ENCODE results near the gene ZNF112.
A peak's percentile ranks its signal among the peaks of the same experiment; 100 is the strongest.

ZNF112 gene

DNA sequence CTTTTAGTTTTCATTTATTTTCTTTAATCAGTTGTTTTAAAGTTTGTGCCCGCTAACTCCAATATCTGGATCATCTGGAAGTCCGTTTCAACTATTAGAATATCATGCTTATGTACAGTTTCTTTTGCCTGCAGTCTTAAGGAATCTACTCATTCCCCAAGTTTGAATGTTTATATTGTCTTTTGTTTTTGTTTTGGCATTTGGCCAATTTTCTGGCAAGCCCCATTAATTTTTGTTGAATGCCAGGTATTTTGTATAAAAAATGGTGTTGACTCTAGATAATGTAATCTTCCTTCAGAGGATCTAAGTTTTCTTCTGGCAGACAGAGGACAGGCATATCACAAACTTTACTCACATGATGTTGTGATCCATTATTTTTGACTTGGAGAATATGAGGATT lies 40.6 kb downstream of the ZNF112 start:
- Histone ChIP-seq H3K9ac (ENCODE audit: low read length) (no peak overlapping the region), H3K9me3 (ENCODE audit: control insufficient read depth, low read length) (no peaks in the 10 kb centered on the region), H3K27me3 (ENCODE audit: control insufficient read depth, insufficient read depth, low read length) (no peaks in the 10 kb centered on the region), H3K4me3 (ENCODE audit: low read length) (no peak overlapping the region), H3K36me3 (ENCODE audit: control insufficient read depth, insufficient read depth, low read length) (no peaks in the 10 kb centered on the region), H3K4me1 (ENCODE audit: control insufficient read depth, insufficient read depth, low read length) (no peaks in the 10 kb centered on the region)

- Histone ChIP-seq H3K4me3 (ENCODE audit: low read length) (no peak overlapping the region), H3K4me1 (ENCODE audit: control insufficient read depth, insufficient read depth, low read length) (no peaks in the 10 kb centered on the region), H3K27me3 (ENCODE audit: control insufficient read depth, insufficient read depth, low read length) (no peaks in the 10 kb centered on the region), H3K9me3 (ENCODE audit: control insufficient read depth, low read length) (no peaks in the 10 kb centered on the region), H3K9ac (ENCODE audit: low read length) (no peak overlapping the region), H3K36me3 (ENCODE audit: control insufficient read depth, insufficient read depth, low read length) (no peaks in the 10 kb centered on the region)
Observed at GRCh38 chr19:44313231-44313630, 43.2 kb downstream of the ZNF112 start.

DNA sequence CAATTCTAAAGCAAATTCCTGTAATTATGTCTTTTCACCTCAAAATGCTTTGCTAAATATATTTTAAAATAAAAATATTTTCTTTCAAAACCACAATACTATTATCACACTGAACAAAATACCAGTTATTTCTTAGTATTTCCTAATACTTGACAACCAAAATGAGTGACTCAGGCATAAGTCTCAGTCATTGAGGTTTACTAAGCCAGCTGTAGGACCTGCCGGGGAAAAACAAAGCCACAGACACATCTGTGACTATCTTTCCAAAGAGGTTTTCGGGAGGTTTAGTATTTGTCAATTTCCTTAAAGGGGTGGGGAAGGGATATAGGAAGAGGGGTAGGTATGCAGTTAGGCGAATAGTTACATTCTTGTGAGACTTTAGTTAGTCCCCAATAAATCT lies 48.5 kb downstream of the ZNF112 start:
- Histone ChIP-seq H3K27me3 (ENCODE audit: control insufficient read depth, insufficient read depth, low read length) (no peaks in the 10 kb centered on the region), H3K9me3 (ENCODE audit: control insufficient read depth, low read length) (no peaks in the 10 kb centered on the region), H3K4me3 (ENCODE audit: low read length) (no peak overlapping the region), H3K9ac (ENCODE audit: low read length) (no peak overlapping the region), H3K36me3 (ENCODE audit: control insufficient read depth, insufficient read depth, low read length) (no peaks in the 10 kb centered on the region), H3K4me1 (ENCODE audit: control insufficient read depth, insufficient read depth, low read length) (no peaks in the 10 kb centered on the region)

GRCh38 chr19:44306283-44306682 lies 50.2 kb downstream of the ZNF112 start:
- no peaks in the 10 kb centered on the region for H3K4me1 ChIP-seq (ENCODE audit: control insufficient read depth, insufficient read depth, low read length)
- H3K36me3 ChIP-seq (ENCODE audit: control insufficient read depth, insufficient read depth, low read length), result no peaks in the 10 kb centered on the region
- no peak overlapping the region for H3K4me3 ChIP-seq (ENCODE audit: low read length)
- H3K9me3 ChIP-seq (ENCODE audit: control insufficient read depth, low read length), result no peaks in the 10 kb centered on the region
- no peaks in the 10 kb centered on the region for H3K27me3 ChIP-seq (ENCODE audit: control insufficient read depth, insufficient read depth, low read length)
- H3K9ac ChIP-seq (ENCODE audit: low read length), result no peak overlapping the region

DNA sequence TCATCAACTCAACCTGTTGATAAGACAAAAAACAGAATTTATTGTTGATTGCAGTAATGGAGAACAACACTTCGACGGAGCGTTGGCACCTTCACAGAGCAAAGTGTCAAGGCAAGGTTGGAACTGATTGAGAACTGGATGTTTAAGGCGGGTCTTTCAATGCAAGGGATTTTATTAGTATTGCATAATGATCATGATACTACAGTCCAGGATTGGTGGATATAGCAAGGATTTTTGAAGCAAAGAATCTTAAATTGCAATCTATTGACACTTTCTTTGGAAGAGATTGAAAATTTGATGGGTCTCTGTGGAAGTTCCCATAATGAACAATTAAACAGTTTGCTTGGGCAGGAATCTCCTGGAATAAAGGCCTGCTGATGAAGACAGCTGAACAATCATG lies 51.0 kb downstream of the ZNF112 start:
- H3K4me3 ChIP-seq (ENCODE audit: low read length), result no peak overlapping the region
- no peaks in the 10 kb centered on the region for H3K36me3 ChIP-seq (ENCODE audit: control insufficient read depth, insufficient read depth, low read length)
- H3K9me3 ChIP-seq (ENCODE audit: control insufficient read depth, low read length), result no peaks in the 10 kb centered on the region

DNA sequence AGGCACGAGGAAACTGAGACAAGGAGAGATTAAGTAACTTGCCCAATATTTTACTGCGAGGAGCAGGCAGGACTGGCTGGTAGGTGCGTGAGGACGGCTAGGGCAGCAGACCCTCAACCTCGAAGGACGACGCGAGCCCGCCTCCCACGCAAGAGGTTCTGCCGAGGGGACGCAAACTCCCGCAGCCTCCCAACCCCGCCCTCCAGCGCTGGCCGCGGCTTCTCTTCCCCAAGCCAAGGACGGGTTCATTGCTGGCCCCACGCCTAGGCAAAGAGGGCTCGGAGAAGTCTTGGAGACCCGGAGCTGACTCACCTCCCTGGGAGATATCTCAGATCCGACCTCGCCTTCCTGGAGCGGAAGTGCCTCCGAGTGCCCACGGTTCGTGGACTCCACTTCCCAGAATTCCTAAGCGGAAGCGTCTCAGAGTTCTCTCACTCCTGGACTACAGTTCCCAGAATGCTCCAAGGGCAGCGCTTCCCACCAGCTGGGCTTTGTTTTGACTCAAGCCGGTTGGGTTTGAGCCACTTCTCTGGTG lies 51.8 kb downstream of the ZNF112 start, which contains the start of gene ZNF235:
ZNF235 (minus strand) TSS at position 367 of the 535 bp plus-strand sequence. CDS start 1,621 bp downstream, outside the sequence.
- Histone ChIP-seq H3K9me3 (ENCODE audit: control insufficient read depth, low read length) (no peaks in the 10 kb centered on the region), H3K4me1 (ENCODE audit: control insufficient read depth, insufficient read depth, low read length) (no peaks in the 10 kb centered on the region)

More for the DNA sequence above, 51.0 kb downstream of the ZNF112 start:
- no peak overlapping the region for H3K9ac ChIP-seq (ENCODE audit: low read length)
- no peaks in the 10 kb centered on the region for H3K4me1 ChIP-seq (ENCODE audit: control insufficient read depth, insufficient read depth, low read length)
- H3K27me3 ChIP-seq (ENCODE audit: control insufficient read depth, insufficient read depth, low read length), result no peaks in the 10 kb centered on the region

DNA sequence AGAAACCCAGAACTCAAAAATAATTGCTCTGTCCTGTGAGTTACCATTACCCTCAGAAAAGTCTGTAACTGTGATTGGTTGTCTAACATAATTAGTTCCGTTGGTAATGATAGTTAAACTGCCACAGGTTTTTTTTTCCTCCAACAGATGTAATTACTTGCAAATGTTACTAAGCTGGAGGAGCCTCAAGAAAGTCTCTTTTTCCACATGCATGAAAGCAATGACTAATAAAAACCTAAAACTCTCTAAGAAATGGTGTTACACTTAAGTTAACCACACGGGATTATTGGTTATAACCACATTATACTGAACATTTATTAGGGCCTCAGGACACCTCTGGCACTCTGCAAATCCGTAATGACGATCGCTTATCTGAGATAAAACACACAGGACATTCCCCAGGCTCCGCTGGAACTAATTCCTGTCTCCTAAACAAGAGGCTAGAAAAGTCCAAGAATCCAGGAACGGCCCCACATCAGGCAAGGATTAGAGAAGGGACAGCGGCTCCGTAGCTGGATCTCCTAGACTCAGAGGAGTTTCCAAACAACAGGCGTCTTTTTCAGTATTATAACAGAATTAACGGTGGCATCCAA lies 52.4 kb downstream of the ZNF112 start:
- H3K36me3 ChIP-seq (ENCODE audit: control insufficient read depth, insufficient read depth, low read length), result no peaks in the 10 kb centered on the region

More for the DNA sequence above, 51.8 kb downstream of the ZNF112 start, which contains the start of gene ZNF235:
- H3K27me3 ChIP-seq (ENCODE audit: control insufficient read depth, insufficient read depth, low read length), result no peaks in the 10 kb centered on the region
- H3K9ac ChIP-seq (ENCODE audit: low read length), result peak within 1 kb of the TSS; percentile 70
- H3K4me3 ChIP-seq (ENCODE audit: low read length), result peak within 1 kb of the TSS; percentile 91
- H3K36me3 ChIP-seq (ENCODE audit: control insufficient read depth, insufficient read depth, low read length), result no peaks in the 10 kb centered on the region

DNA sequence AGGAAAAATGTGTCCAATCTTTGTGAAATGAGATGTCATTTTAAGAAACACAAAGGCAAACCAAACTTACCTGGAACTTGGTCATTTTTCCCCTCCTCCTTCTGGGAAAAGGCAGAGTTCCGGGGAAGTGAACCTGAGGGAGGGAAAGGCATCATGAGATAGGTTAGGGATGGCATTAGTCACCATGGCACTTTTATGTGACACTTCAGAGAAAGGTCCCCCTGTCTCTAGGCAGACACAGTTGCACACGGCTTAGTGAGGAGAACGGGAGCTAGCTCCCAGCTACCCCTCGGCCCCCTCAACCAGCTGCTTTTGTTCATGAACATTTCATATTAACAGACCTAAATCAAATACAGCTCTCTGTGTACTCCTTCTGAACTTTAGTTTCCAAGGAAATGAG lies 53.2 kb downstream of the ZNF112 start:
- Histone ChIP-seq H3K36me3 (ENCODE audit: control insufficient read depth, insufficient read depth, low read length) (no peaks in the 10 kb centered on the region), H3K4me3 (ENCODE audit: low read length) (no peak overlapping the region), H3K9me3 (ENCODE audit: control insufficient read depth, low read length) (no peaks in the 10 kb centered on the region), H3K4me1 (ENCODE audit: control insufficient read depth, insufficient read depth, low read length) (no peaks in the 10 kb centered on the region), H3K27me3 (ENCODE audit: control insufficient read depth, insufficient read depth, low read length) (no peaks in the 10 kb centered on the region), H3K9ac (ENCODE audit: low read length) (no peak overlapping the region)

More for the DNA sequence above, 52.4 kb downstream of the ZNF112 start:
- Histone ChIP-seq H3K9ac (ENCODE audit: low read length) (peak overlapping the region; percentile 70), H3K27me3 (ENCODE audit: control insufficient read depth, insufficient read depth, low read length) (no peaks in the 10 kb centered on the region), H3K9me3 (ENCODE audit: control insufficient read depth, low read length) (no peaks in the 10 kb centered on the region), H3K4me3 (ENCODE audit: low read length) (peak overlapping the region; percentile 91), H3K4me1 (ENCODE audit: control insufficient read depth, insufficient read depth, low read length) (no peaks in the 10 kb centered on the region)

GRCh38 chr19:44284968-44285367 lies 71.5 kb downstream of the ZNF112 start:
- H3K27me3 ChIP-seq (ENCODE audit: control insufficient read depth, insufficient read depth, low read length), result no peaks in the 10 kb centered on the region
- no peak overlapping the region for H3K9ac ChIP-seq (ENCODE audit: low read length)
- H3K4me1 ChIP-seq (ENCODE audit: control insufficient read depth, insufficient read depth, low read length), result no peaks in the 10 kb centered on the region
- peaks cover 14% of the 10 kb centered on the region for H3K36me3 ChIP-seq (ENCODE audit: control insufficient read depth, insufficient read depth, low read length)
- no peak overlapping the region for H3K4me3 ChIP-seq (ENCODE audit: low read length)
- H3K9me3 ChIP-seq (ENCODE audit: control insufficient read depth, low read length), result peaks cover 12% of the 10 kb centered on the region

DNA sequence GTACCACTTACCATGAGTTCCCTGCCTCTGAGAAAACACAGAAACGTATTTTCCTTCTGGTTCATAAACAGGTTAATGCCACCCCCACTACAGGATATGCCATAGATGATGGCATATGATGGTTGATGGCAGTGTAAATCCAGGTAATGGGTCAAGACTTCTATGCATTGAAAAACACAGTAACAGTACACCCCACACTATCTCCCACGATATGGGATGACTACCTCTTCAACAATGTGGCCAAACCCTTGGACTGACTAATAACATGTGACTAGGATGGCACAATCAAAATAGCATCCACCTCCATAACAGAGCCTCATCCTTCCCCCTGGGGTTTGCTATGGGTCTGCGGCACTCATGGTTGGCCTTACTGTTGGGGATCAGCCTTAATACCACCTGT lies 73.6 kb downstream of the ZNF112 start:
- Histone ChIP-seq H3K27me3 (ENCODE audit: control insufficient read depth, insufficient read depth, low read length) (no peaks in the 10 kb centered on the region), H3K9ac (ENCODE audit: low read length) (no peak overlapping the region), H3K4me3 (ENCODE audit: low read length) (no peak overlapping the region), H3K4me1 (ENCODE audit: control insufficient read depth, insufficient read depth, low read length) (no peaks in the 10 kb centered on the region), H3K9me3 (ENCODE audit: control insufficient read depth, low read length) (peaks cover 6% of the 10 kb centered on the region), H3K36me3 (ENCODE audit: control insufficient read depth, insufficient read depth, low read length) (peaks cover 5% of the 10 kb centered on the region)

DNA sequence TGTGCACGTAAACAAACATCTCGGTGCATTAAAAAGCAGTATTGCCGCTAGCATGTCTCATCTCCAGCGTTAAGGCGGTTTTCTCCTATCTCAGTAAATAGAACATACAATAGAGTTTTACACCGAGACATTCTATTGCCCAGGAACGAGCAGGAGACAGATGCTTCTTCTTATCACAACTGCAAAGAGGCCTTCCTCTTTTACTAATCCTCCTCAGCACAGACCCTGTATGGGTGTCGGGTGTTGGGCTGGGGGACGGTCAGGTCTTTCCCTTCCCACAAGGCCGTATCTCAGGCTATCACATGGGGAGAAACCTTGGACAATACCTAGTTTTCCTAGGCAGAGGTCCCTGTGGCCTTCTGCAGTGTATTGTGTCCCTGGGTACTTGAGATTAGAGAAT lies 75.6 kb downstream of the ZNF112 start:
- H3K4me3 ChIP-seq (ENCODE audit: low read length), result no peak overlapping the region
- no peaks in the 10 kb centered on the region for H3K9me3 ChIP-seq (ENCODE audit: control insufficient read depth, low read length)
- no peaks in the 10 kb centered on the region for H3K36me3 ChIP-seq (ENCODE audit: control insufficient read depth, insufficient read depth, low read length)
- no peaks in the 10 kb centered on the region for H3K4me1 ChIP-seq (ENCODE audit: control insufficient read depth, insufficient read depth, low read length)
- H3K9ac ChIP-seq (ENCODE audit: low read length), result no peak overlapping the region
- H3K27me3 ChIP-seq (ENCODE audit: control insufficient read depth, insufficient read depth, low read length), result no peaks in the 10 kb centered on the region

DNA sequence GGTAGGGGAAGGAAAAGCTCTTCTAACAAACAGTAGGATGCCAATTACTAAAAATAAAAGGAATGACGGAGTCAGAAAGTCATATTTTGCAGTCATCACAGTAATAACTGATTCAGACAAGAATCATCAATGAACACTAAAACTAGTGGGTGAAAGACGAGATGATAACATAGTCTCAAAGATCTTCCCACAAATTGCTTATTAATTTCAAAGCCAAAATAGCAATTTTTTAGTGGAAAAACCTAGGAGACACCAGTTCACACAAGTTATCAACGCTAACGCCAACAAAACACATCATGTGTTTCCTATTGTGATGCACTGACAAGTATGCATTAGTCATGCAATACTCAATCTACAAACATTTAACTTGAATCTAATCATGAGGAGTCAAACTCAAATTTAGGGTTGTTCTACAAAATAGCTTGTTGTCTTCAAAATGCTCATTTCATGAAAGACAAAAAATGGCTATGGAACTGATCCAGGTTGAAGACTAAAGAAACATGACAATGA lies 78.2 kb downstream of the ZNF112 start:
- Histone ChIP-seq H3K27me3 (ENCODE audit: control insufficient read depth, insufficient read depth, low read length) (no peaks in the 10 kb centered on the region), H3K9ac (ENCODE audit: low read length) (no peak overlapping the region), H3K36me3 (ENCODE audit: control insufficient read depth, insufficient read depth, low read length) (no peaks in the 10 kb centered on the region), H3K4me1 (ENCODE audit: control insufficient read depth, insufficient read depth, low read length) (no peaks in the 10 kb centered on the region), H3K4me3 (ENCODE audit: low read length) (no peak overlapping the region), H3K9me3 (ENCODE audit: control insufficient read depth, low read length) (no peaks in the 10 kb centered on the region)
